Measurements from ENCODE around the gene CSGALNACT2.

CSGALNACT2 gene

GRCh38 chr10:43230101-43230908 is 92.1 kb downstream of the CSGALNACT2 start:
- TF ChIP-seq CTCF (IDR thresholded peaks at IDR 0.05; ENCODE audit: insufficient read depth, low read depth, low read length, missing control alignments): no peak
- no peak for DNase-seq (ENCODE audit: low read depth)
- no peak overlapping the region for H3K4me3 ChIP-seq (ENCODE audit: low read length)

- no peak for DNase-seq (ENCODE audit: low read depth)
- no peak overlapping the region for H3K4me3 ChIP-seq (ENCODE audit: low read length)
- TF ChIP-seq CTCF (IDR thresholded peaks at IDR 0.05; ENCODE audit: insufficient read depth, low read depth, low read length, missing control alignments): no peak
These were observed 92.8 kb downstream of the CSGALNACT2 start for GRCh38 chr10:43230909-43231522.

GRCh38 chr10:43231523-43232078 is 93.4 kb downstream of the CSGALNACT2 start:
- TF ChIP-seq CTCF (IDR thresholded peaks at IDR 0.05; ENCODE audit: insufficient read depth, low read depth, low read length, missing control alignments): no peak
- no peak for DNase-seq (ENCODE audit: low read depth)

GRCh38 chr10:43233601-43234430 is 95.6 kb downstream of the CSGALNACT2 start:
- DNase-seq (ENCODE audit: low read depth): no peak
- no peak overlapping the region for H3K4me3 ChIP-seq (ENCODE audit: low read length)
- TF ChIP-seq CTCF (IDR thresholded peaks at IDR 0.05; ENCODE audit: insufficient read depth, low read depth, low read length, missing control alignments): no peak

More at GRCh38 chr10:43231523-43232078, 93.4 kb downstream of the CSGALNACT2 start:
- no peak overlapping the region for H3K4me3 ChIP-seq (ENCODE audit: low read length)

GRCh38 chr10:43234471-43235041 is 96.3 kb downstream of the CSGALNACT2 start:
- no peak for DNase-seq (ENCODE audit: low read depth)
- TF ChIP-seq CTCF (IDR thresholded peaks at IDR 0.05; ENCODE audit: insufficient read depth, low read depth, low read length, missing control alignments): no peak
- no peak overlapping the region for H3K4me3 ChIP-seq (ENCODE audit: low read length)
